Duodenal mucosa (tissue), 2 donors: ENCODE results near the gene ARMC2.

Experiments used
- H3K27ac ChIP-seq: one replicate; pipeline ENCODE4 v1.7.0; 2013; ENCODE audit warnings: low read depth, low read length
- H3K27me3 ChIP-seq, 2 donors: one replicate each; pipeline ENCODE4 v1.7.0; 2013; ENCODE audit warnings: low read length in 2 of 2, control low read depth in 1 of 2; ENCODE audit not compliant: insufficient read depth in 2 of 2, control insufficient read depth in 1 of 2
- H3K36me3 ChIP-seq, 2 donors: one replicate each; pipeline ENCODE4 v1.7.0; 2013; ENCODE audit warnings: low read length in 2 of 2, control low read depth in 1 of 2; ENCODE audit not compliant: insufficient read depth in 2 of 2, control insufficient read depth in 1 of 2
- H3K4me1 ChIP-seq, 2 donors: one replicate each; pipeline ENCODE4 v1.7.0; 2013; ENCODE audit warnings: low read length in 2 of 2, control low read depth in 1 of 2; ENCODE audit not compliant: insufficient read depth in 2 of 2, control insufficient read depth in 1 of 2
- H3K4me3 ChIP-seq, 2 donors: one replicate each; pipeline ENCODE4 v1.7.0; 2013; ENCODE audit warnings: low read length in 2 of 2, low read depth in 1 of 2
- H3K9ac ChIP-seq, 2 donors: one replicate each; pipeline ENCODE4 v1.7.0; 2013; ENCODE audit warnings: low read length in 2 of 2, low read depth in 1 of 2
- H3K9me3 ChIP-seq, 2 donors: one replicate each; pipeline ENCODE4 v1.7.0; 2013; ENCODE audit warnings: low read length in 2 of 2, control low read depth in 1 of 2; ENCODE audit not compliant: control insufficient read depth in 1 of 2

Gene ARMC2

DNA sequence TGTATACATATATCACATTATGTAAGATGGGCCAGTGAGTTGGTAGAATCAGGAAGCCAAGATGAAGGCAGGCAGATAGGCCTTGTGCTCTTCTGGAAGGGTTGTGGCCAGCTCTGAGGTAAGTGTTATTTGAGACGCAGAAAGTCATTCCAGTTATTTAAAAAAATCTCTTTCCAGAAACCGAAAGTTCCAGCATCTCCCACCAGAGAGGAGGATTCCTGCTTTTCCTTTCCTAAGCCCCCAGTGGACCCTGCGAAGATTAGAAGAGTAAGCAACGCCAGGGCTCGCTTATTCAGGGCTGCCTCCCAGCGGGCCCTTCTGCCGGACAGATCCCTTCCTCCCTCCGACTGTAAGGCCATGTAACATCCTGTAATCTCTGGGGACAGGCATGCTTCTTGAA, 20.4 kb downstream of the ARMC2 start:
- no peak overlapping the region for H3K9ac ChIP-seq
- H3K27ac ChIP-seq = no peak overlapping the region
- H3K4me3 ChIP-seq = no peak overlapping the region
- peaks cover 3 to 6% of the 10 kb centered on the region in 2 donors for H3K4me1 ChIP-seq
- H3K27me3 ChIP-seq = no peaks in the 10 kb centered on the region
- H3K36me3 ChIP-seq = no peaks in the 10 kb centered on the region
- no peaks in the 10 kb centered on the region for H3K9me3 ChIP-seq

DNA sequence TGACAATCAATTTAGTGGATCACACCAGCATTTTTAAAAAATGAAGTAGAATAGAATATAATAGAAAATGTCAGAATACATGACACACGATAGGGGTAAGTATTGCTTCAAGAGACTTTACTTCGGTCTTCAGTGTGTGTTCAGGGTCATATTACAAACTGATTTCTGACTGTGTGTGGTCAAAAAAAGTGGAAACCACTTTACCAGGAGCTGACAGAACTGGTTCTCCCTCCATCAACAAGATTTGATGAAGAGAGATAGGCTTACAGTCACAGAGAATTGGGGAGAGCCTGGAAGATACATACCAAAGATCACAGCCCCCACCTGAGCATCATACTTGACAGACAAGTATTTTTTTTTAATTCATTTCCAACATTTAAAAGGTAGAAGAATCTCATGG, 21.7 kb downstream of the ARMC2 start:
- Histone ChIP-seq H3K9me3 (no peaks in the 10 kb centered on the region), H3K27ac (no peak overlapping the region), H3K27me3 (no peaks in the 10 kb centered on the region), H3K4me3 (no peak overlapping the region), H3K36me3 (no peaks in the 10 kb centered on the region), H3K4me1 (peaks cover 11% of the 10 kb centered on the region in 2 donors), H3K9ac (no peak overlapping the region)

DNA sequence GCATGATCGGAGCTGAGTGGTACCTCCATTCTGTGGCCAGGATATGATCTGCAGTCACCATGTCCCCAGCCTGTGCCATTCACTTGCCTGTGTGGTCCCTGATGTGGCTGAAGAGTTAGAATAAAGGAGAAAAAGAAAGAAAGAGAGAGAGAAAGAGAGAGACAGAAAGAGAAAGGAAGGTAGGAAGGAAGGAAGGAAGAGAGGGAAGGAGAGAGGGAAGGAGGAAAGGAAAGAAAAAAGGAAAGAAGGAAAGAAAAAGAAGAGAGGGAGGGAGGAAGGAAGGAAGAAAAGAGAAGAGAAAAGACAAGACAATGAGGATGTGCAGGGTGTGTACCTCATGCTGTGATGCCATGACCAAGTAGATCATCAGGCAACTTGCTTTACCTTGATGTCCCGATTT, 22.1 kb downstream of the ARMC2 start:
- peaks cover 14 to 15% of the 10 kb centered on the region in 2 donors for H3K4me1 ChIP-seq
- no peak overlapping the region for H3K9ac ChIP-seq
- H3K27ac ChIP-seq = no peak overlapping the region
- H3K27me3 ChIP-seq = no peaks in the 10 kb centered on the region
- no peaks in the 10 kb centered on the region for H3K9me3 ChIP-seq
- H3K4me3 ChIP-seq = no peak overlapping the region
- no peaks in the 10 kb centered on the region for H3K36me3 ChIP-seq

DNA sequence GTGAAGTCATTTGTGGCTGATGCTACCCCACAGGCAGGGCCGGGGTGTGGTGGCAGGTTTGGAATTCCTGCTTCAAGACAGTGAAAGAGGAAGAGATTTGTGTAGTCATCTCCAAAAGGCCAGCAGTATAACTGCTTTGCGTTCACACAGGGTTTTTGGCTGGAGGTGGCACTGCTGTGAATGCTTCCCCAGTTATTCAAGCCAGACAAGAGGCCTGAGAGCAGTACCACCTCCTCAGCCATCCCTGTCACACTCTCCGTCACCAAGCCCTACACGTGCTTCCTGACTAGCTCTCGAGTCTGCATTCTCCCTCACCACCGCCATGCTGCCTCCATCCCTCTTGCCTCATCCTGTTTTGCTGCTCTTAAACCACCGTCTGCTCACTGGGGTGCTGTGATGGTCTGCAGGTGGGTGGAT, 23.9 kb downstream of the ARMC2 start:
- Histone ChIP-seq H3K9ac (peak overlapping the region in 1 of 2 donors; percentile 2), H3K27ac (no peak overlapping the region), H3K36me3 (no peaks in the 10 kb centered on the region), H3K9me3 (no peaks in the 10 kb centered on the region), H3K4me3 (no peak overlapping the region), H3K4me1 (peaks cover 15 to 18% of the 10 kb centered on the region in 2 donors), H3K27me3 (no peaks in the 10 kb centered on the region)

DNA sequence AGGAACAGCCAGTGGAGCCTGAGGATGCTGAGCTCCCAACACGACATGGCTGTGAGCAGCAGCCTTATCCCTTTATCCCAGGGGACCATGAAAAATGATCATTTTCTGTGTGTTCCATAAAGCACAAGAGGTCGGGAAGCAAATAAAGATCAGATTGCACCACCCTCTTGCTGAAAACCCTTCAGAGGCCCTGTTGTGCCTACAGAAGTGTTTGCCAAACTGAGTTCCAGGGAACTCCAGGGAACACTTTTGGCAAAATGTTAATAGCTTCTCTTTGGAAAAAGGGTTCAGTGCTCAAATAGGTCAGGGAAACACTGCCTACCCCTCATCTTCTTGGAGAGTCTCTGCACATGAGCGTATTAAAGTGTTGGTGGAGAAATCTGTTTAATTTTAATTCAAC, 24.4 kb downstream of the ARMC2 start:
- H3K36me3 ChIP-seq = no peaks in the 10 kb centered on the region
- H3K4me1 ChIP-seq = peaks cover 15 to 18% of the 10 kb centered on the region in 2 donors
- H3K27ac ChIP-seq = no peak overlapping the region
- no peaks in the 10 kb centered on the region for H3K27me3 ChIP-seq
- H3K9me3 ChIP-seq = no peaks in the 10 kb centered on the region
- H3K9ac ChIP-seq = peak overlapping the region in 1 of 2 donors; percentile 2
- no peak overlapping the region for H3K4me3 ChIP-seq

DNA sequence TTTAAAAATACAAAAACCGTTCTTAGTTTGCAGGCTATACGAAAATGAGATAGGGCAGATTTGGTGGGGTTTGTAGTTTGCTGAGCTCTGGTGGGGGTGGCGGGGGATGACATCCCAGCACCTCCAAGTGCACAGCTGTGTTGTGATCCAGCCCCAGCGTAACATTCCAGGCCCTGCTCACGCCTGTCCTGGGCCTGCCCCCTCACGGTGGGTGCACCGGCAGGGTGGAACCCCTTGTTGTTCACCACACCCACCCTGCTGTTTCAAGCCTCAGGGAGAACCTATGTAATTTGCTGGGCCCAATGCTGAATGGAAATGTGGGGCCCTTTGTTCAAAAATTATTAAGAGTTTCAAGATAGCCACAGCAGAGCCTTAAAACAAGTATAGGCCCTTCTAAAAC, 25.0 kb downstream of the ARMC2 start:
- Histone ChIP-seq H3K4me3 (no peak overlapping the region), H3K9me3 (no peaks in the 10 kb centered on the region), H3K36me3 (no peaks in the 10 kb centered on the region), H3K9ac (no peak overlapping the region), H3K27me3 (no peaks in the 10 kb centered on the region), H3K4me1 (peaks cover 15 to 18% of the 10 kb centered on the region in 2 donors), H3K27ac (no peak overlapping the region)

DNA sequence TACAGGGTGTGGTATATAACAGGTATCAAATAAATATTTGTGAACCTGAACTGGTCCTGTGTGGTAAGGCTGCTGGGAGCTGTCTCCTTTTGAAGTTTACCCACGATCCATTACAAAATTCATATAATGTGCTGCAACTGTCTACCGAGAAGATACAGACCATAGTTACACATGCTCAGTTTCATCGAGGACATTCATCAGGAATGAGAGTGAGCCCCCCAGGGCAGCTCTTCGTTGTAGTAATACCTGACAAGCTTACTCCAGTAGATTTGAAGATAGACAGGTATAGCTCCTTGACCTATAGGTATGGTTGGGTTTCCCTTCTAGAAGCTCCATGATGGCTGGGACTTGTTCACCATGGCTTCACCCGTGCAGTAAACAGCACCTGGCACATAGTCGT, 25.7 kb downstream of the ARMC2 start:
- peak overlapping the region in 1 of 2 donors; percentile 38 for H3K9ac ChIP-seq
- no peaks in the 10 kb centered on the region for H3K27me3 ChIP-seq
- H3K4me1 ChIP-seq = peaks cover 15 to 18% of the 10 kb centered on the region in 2 donors
- H3K27ac ChIP-seq = peak overlapping the region; percentile 58
- no peak overlapping the region for H3K4me3 ChIP-seq
- H3K9me3 ChIP-seq = no peaks in the 10 kb centered on the region
- peaks cover 0 to 4% of the 10 kb centered on the region in 2 donors for H3K36me3 ChIP-seq

DNA sequence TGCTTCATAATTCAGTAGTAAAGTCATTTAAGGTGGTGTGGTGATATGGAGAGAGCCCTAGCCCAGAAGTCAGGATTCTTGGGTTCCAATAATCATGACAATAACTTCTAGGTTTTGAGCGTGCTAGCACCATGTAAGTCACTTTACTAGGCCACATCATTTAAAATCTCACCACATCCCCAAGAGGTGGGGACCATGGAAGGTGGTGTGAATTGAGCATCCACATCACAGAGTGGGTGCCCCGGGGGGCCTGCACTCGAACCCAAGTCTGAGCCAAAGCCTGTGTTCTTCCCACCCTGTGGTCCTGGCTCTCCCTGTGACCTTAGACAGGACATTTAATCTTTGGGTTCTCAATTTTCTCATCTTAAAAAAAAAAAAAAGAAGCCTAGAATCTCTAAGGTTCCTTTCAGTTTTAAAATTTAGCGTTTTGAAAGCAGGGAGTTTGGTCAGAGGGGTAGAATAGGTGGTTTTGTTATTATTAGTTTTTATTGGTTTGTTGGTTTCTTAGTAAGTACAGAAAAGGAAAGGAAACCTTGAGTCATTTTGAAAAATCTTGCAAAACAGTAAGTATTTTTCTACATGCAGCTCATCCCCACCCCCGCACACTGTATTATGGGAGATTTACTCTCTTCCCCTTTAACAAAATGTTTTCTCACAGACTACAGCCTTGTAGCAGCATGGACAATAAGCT, 26.4 kb downstream of the ARMC2 start:
- Histone ChIP-seq H3K9me3 (no peaks in the 10 kb centered on the region), H3K9ac (peak overlapping the region in 1 of 2 donors; percentile 38), H3K4me1 (peaks cover 15 to 18% of the 10 kb centered on the region in 2 donors), H3K36me3 (peaks cover 0 to 4% of the 10 kb centered on the region in 2 donors), H3K27ac (peak overlapping the region; percentile 58), H3K4me3 (no peak overlapping the region), H3K27me3 (no peaks in the 10 kb centered on the region)

DNA sequence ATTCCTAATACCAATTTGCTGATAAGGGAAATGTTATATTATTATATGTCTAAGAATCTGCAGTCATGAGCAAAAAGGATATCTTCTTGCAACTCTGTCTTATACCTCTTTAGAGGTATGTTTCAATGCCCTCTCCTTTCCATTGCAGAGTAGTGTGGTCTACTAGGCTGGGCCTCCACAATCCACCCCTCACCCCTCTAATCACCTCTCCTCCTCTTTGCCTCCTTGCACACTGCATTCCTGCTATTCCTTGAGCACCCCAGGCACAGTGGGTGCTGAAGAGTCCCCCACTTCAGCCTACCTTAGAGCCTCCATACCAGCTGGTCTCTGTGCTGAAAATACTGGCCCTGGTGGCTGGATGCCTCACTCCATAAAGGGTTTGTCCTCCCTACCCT, 26.9 kb downstream of the ARMC2 start:
- no peak overlapping the region for H3K9ac ChIP-seq
- no peaks in the 10 kb centered on the region for H3K27me3 ChIP-seq
- H3K4me1 ChIP-seq = peaks cover 15 to 18% of the 10 kb centered on the region in 2 donors
- no peak overlapping the region for H3K4me3 ChIP-seq
- H3K27ac ChIP-seq = peak overlapping the region; percentile 59
- no peaks in the 10 kb centered on the region for H3K9me3 ChIP-seq
- H3K36me3 ChIP-seq = peaks cover 0 to 4% of the 10 kb centered on the region in 2 donors

DNA sequence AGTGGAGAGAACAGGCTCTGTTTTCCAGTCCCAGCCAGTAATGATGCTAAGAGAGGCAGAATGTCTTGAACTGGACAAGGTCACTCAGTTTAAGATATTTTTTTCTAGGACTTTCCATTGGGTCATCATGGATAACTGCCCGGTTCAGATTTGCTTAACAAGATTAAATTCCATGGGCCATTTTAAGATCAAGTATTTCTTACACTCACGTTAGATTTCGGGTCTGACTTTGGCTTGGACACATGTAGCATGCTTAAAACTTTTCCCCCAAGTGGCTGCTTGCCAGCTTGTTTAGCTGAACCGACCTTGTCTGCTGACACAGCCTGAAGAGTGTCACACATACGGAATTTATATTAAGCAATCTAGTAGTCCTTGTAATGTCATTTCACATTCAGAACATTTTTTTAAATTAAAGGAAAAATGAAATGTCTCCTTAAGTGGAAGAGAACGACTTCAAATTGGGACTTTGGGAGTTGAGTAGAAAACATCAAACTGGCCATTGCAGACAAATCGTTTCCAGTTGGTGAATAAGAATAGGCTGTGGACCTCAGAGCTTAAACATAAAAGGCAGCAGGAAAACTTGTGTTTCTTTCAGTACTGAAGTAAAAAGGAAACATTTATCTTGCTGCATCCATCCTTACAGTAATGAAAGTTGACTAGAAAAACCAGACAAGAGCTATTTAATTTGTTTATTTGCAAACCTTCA, 29.0 kb downstream of the ARMC2 start:
- peaks cover 0 to 4% of the 10 kb centered on the region in 2 donors for H3K36me3 ChIP-seq
- H3K9me3 ChIP-seq = no peaks in the 10 kb centered on the region
- no peak overlapping the region for H3K9ac ChIP-seq
- H3K4me3 ChIP-seq = no peak overlapping the region
- H3K4me1 ChIP-seq = peaks cover 12 to 18% of the 10 kb centered on the region in 2 donors
- peak overlapping the region; percentile 13 for H3K27ac ChIP-seq
- no peaks in the 10 kb centered on the region for H3K27me3 ChIP-seq
